ENCODE results near the gene NR1I3.

GRCh38 chr1:161207173-161207572, 30.8 kb downstream of the NR1I3 start:
- TF ChIP-seq EZH2 (IDR thresholded peaks at IDR 0.05; ENCODE audit: insufficient read depth, low read length), result no peak
- TF ChIP-seq CTCF (IDR thresholded peaks at IDR 0.05; ENCODE audit: insufficient read depth, low read depth, low read length), result no peak
